GM21825 (cell line): ENCODE data around the gene MTMR2.

Experiments
- ATAC-seq: cut with Tn5 transposase; IDR thresholded peaks from one replicate; pipeline ENCODE4 v1.9.1; 2021; ENCODE audit warnings: mild to moderate bottlenecking, moderate library complexity; ENCODE audit not compliant: unreplicated experiment

MTMR2 gene

GRCh38 chr11:95788921-95789505 is 134.9 kb downstream of the MTMR2 start:
- no peak for ATAC-seq
